GM18861 (cell line): ENCODE data around the gene CACNG7.

Source experiments
- ATAC-seq: cut with Tn5 transposase; IDR thresholded peaks from one replicate; pipeline ENCODE4 v1.9.1; 2021; ENCODE audit not compliant: unreplicated experiment

Gene CACNG7

GRCh38 chr19:53982001-53982451, 72.9 kb downstream of the CACNG7 start:
- no peak for ATAC-seq

- ATAC-seq, result no peak
Measured at GRCh38 chr19:53982611-53983010, 73.5 kb downstream of the CACNG7 start.

GRCh38 chr19:53983457-53984289, 74.6 kb downstream of the CACNG7 start:
- no peak for ATAC-seq

- ATAC-seq, result no peak
Measured at GRCh38 chr19:53985863-53986262, 76.8 kb downstream of the CACNG7 start.

GRCh38 chr19:53988981-53989380, 79.9 kb downstream of the CACNG7 start:
- ATAC-seq, result no peak

- ATAC-seq, result no peak
Measured at GRCh38 chr19:53989600-53990533, 80.8 kb downstream of the CACNG7 start.

GRCh38 chr19:53991224-53992113, 82.4 kb downstream of the CACNG7 start, which contains the start of gene CACNG6:
CACNG6 (plus strand) TSS chr19:53991637; CDS start chr19:53992878, 1,241 bp downstream.
- no peak for ATAC-seq

GRCh38 chr19:53992211-53992610, 83.1 kb downstream of the CACNG7 start:
- ATAC-seq, result no peak

GRCh38 chr19:53992815-53993214, 83.7 kb downstream of the CACNG7 start:
- no peak for ATAC-seq

- no peak for ATAC-seq
Measured at GRCh38 chr19:53993448-53993847, 84.4 kb downstream of the CACNG7 start.
